Measurements from ENCODE around the gene COPE. TPM values are rescaled to one million over a fixed set of nuclear protein-coding genes. Genes with fewer than 3 reads are reported as not detected.

Gene COPE
- total and polyA plus RNA-seq, 2 of the 4 experiments (the other 2 are of a cell fraction) = 347 to 461 TPM

- Histone ChIP-seq H3K9me1 (ENCODE audit: insufficient read depth, low read length) (no peaks in the 10 kb centered on the region), H3K56ac (ENCODE audit: extremely low read depth, insufficient read depth, low read length) (no peak overlapping the region), H3K27me3 (ENCODE audit: control insufficient read depth, insufficient read depth, low read length) (no peaks in the 10 kb centered on the region), H2BK20ac (ENCODE audit: low read depth, low read length) (no peak overlapping the region), H2AK5ac (ENCODE audit: low read depth, low read length) (no peak overlapping the region), H3K36me3 (ENCODE audit: control insufficient read depth, insufficient read depth, low read length) (peaks cover 50% of the 10 kb centered on the region), H3K9me3 (ENCODE audit: control insufficient read depth, insufficient read depth, low read length) (no peaks in the 10 kb centered on the region), H4K8ac (ENCODE audit: low read depth in 2 of 2, low read length in 2 of 2) (no peak overlapping the region), H3K79me1 (ENCODE audit: low read depth in 1 of 2, low read length in 2 of 2) (peaks cover 2 to 6% of the 10 kb centered on the region in 2 experiments; a peak in 2 of 4 replicates), H3K23ac (ENCODE audit: low read depth, low read length) (no peak overlapping the region), H2BK5ac (ENCODE audit: low read depth, low read length, poor library complexity, severe bottlenecking) (no peak overlapping the region), H2BK120ac (ENCODE audit: low read depth, low read length) (no peak overlapping the region), H3K4me3 (ENCODE audit: insufficient read depth, low read depth, low read length) (no peak overlapping the region), H3K4me2 (ENCODE audit: low read depth, low read length) (no peak overlapping the region), H3K9ac (ENCODE audit: low read depth, low read length) (no peak overlapping the region), H3K4ac (ENCODE audit: low read depth, low read length) (no peak overlapping the region), H3K4me1 (ENCODE audit: control insufficient read depth, insufficient read depth, low read length) (no peaks in the 10 kb centered on the region), H2AFZ (replicated peaks; ENCODE audit: low read length, poor library complexity) (no peak overlapping the region), H3K14ac (replicated peaks; ENCODE audit: low read depth, low read length) (no peak overlapping the region), H2AK9ac (replicated peaks; ENCODE audit: low read depth, low read length, poor library complexity) (peak overlapping the region; percentile 55), H4K20me1 (ENCODE audit: insufficient read depth, low read length) (peaks cover 8% of the 10 kb centered on the region), H2BK15ac (ENCODE audit: low read depth, low read length) (no peak overlapping the region), H4K5ac (ENCODE audit: low read depth, low read length) (no peak overlapping the region), H3K18ac (ENCODE audit: low read depth, low read length) (no peak overlapping the region), H4K91ac (ENCODE audit: insufficient read depth, low read depth, low read length) (no peak overlapping the region), H3K27ac (ENCODE audit: insufficient read depth, low read length) (no peak overlapping the region)
- 97% methylated on average over 13 of the region's 23 CpGs; no CpG with 5 or more reads in 1 of the 2 experiments for WGBS, 2 experiments (ENCODE audit: extremely low coverage in 2 of 2, insufficient read length in 1 of 2)
- DNase-seq (no peak), ATAC-seq (ENCODE audit: low read depth) (no peak)
- dilution Hi-C loops (cut with HindIII; ENCODE audit: low sequenced_read_pairs, unreplicated experiment) = no loop called here
- in situ Hi-C loops (cut with MboI; ENCODE audit: low sequenced_read_pairs) = no loop called here
- ChIA-PET POLR2A (ENCODE audit: unreplicated experiment) (no interaction called here), CTCF (interaction anchor here (1.1 to 1.4 kb wide), 2 partner anchors 29 to 119 kb away, joined by 3 read pairs; partner anchors contain the start of gene CERS1)
- TSS peak; percentile 87 for BruUV-seq (replicated peaks)
- TF ChIP-seq CEBPB (IDR thresholded peaks at IDR 0.05; ENCODE audit: low read depth, low read length) = no peak
- no peak for TF ChIP-seq RCOR1 (IDR thresholded peaks at IDR 0.05; ENCODE audit: insufficient replicate concordance, low read length)
- no peak for TF ChIP-seq MAFK (IDR thresholded peaks at IDR 0.05; ENCODE audit: low read depth, low read length)
- TF ChIP-seq MAZ (IDR thresholded peaks at IDR 0.05; ENCODE audit: borderline replicate concordance, low read depth, low read length) = no peak
- no peak for TF ChIP-seq MXI1 (IDR thresholded peaks at IDR 0.05; ENCODE audit: borderline replicate concordance, low read depth, low read length)
- no peak for TF ChIP-seq NFE2L2 (IDR thresholded peaks at IDR 0.05; ENCODE audit: low read depth, low read length)
- no peak for TF ChIP-seq ELK1 (IDR thresholded peaks at IDR 0.05; ENCODE audit: borderline replicate concordance, low read depth, low read length)
- TF ChIP-seq RAD21 (IDR thresholded peaks at IDR 0.05; ENCODE audit: low read length) = no peak
- TF ChIP-seq SMC3 (IDR thresholded peaks at IDR 0.05; ENCODE audit: low read depth, low read length) = no peak
- no peak for TF ChIP-seq BHLHE40 (IDR thresholded peaks at IDR 0.05; ENCODE audit: low read depth, low read length)
- TF ChIP-seq CHD1 (IDR thresholded peaks at IDR 0.05; ENCODE audit: low read depth, low read length) = no peak
- no peak for TF ChIP-seq USF2 (IDR thresholded peaks at IDR 0.05; ENCODE audit: low read depth, low read length)
- no peak for TF ChIP-seq RFX5 (IDR thresholded peaks at IDR 0.05; ENCODE audit: low read depth, low read length)
- TF ChIP-seq POLR2A (IDR thresholded peaks at IDR 0.05; ENCODE audit: low read depth, low read length) = no peak
- no peak for TF ChIP-seq CTCF (conservative IDR thresholded peaks at IDR 0.05; ENCODE audit: low read depth, low read length)
- TF ChIP-seq FOS (IDR thresholded peaks at IDR 0.05; ENCODE audit: low read depth, low read length) = no peak
- intact Hi-C loops (cut with micrococcal nuclease) = no loop called here
These were observed 52.0 kb downstream of the COPE start for GRCh38 chr19:18867199-18867598.
